Retinal pigment epithelial cell (primary cell): Measurements from ENCODE around the gene SLC43A1.
A peak's percentile ranks its signal among the peaks of the same experiment; 100 is the strongest.

Experiments
- DNase-seq: peaks from one replicate; pipeline ENCODE4 v3.0.0-alpha.2; 2010; ENCODE audit warnings: low read depth
- H3K4me3 ChIP-seq: 2 replicates; pipeline ENCODE4 v1.5.1; 2011; ENCODE audit warnings: mild to moderate bottlenecking, low read length, control low read depth, moderate library complexity
- CTCF ChIP-seq: conservative IDR thresholded peaks from 2 replicates; pipeline ENCODE4 v1.5.1; 2011; ENCODE audit warnings: low read depth, low read length, control low read depth, inconsistent platforms

The SLC43A1 gene

DNA sequence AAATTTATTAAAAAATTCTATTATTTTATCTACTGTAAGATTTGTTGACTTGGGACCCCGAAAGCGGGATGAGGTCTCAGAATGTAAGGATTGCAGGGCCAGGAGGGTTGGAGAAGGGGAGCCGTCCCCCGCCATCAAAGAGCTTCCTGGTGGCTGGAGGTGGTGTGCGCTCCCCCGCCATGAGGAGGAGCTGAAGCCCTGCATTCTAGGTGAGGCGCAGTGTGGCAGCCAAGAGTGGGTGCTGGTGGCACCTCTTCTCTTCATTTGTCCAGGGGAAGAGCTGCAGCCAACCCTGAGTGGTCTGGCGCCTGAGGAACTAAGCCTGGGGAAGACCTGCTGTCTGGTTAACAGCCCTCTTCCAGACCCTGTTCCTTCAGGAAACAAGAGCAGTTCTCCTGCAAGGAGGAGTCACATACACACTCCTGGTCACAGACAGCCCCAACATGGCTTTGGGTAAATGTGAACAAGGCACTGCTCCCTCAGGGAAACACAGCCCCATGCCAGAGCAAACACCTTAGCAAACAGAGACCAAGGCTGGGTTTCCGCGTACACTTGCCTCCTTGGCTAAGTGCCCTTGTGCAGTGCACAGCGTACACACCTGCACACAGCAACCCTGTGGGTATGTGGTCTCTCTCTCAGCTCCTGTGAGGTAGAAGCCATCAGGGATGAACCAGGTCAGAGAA, 37.9 kb downstream of the SLC43A1 start:
- no peak overlapping the region for H3K4me3 ChIP-seq
- no peak for DNase-seq
- no peak for TF ChIP-seq CTCF

- peak overlapping the region; percentile 12 for H3K4me3 ChIP-seq
- DNase-seq = no peak
Observed at GRCh38 chr11:57476757-57477506, 38.6 kb downstream of the SLC43A1 start.

DNA sequence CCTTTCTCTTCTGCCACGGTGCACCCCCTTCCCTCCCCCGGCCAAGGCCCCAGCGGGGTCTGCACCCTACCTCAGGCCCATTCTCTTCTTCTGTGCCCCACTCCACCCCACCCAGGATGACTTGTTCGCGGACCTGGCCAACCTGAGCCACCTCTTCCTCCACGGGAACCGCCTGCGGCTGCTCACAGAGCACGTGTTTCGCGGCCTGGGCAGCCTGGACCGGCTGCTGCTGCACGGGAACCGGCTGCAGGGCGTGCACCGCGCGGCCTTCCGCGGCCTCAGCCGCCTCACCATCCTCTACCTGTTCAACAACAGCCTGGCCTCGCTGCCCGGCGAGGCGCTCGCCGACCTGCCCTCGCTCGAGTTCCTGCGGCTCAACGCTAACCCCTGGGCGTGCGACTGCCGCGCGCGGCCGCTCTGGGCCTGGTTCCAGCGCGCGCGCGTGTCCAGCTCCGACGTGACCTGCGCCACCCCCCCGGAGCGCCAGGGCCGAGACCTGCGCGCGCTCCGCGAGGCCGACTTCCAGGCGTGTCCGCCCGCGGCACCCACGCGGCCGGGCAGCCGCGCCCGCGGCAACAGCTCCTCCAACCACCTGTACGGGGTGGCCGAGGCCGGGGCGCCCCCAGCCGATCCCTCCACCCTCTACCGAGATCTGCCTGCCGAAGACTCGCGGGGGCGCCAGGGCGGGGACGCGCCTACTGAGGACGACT, 39.3 kb downstream of the SLC43A1 start:
- TF ChIP-seq CTCF = no peak
- DNase-seq = no peak
- H3K4me3 ChIP-seq = peak overlapping the region; percentile 12

More at GRCh38 chr11:57476757-57477506, 38.6 kb downstream of the SLC43A1 start:
- peak; percentile 60 for TF ChIP-seq CTCF

GRCh38 chr11:57475671-57476046, 39.8 kb downstream of the SLC43A1 start:
- TF ChIP-seq CTCF = no peak
- no peak for DNase-seq
- H3K4me3 ChIP-seq = no peak overlapping the region

DNA sequence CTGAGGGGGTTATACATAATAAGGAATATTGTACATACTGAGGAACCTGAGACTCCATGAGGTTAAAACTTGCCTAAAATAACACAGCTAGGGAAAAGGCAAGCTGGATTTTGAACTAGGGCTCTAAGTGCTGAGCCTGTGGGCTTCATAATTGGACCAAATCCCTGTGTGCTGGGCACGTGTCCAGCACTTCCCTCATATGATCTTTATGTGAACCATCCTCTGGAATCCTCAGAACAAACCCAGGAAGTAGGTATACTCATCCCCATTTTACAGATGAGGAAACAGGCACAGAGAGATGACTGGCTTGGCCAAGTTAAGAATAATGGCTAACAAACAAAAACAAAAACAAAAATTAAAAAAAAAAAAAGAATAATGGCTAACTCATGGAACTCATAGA, 40.3 kb downstream of the SLC43A1 start:
- DNase-seq = no peak
- no peak overlapping the region for H3K4me3 ChIP-seq
- TF ChIP-seq CTCF = no peak

DNA sequence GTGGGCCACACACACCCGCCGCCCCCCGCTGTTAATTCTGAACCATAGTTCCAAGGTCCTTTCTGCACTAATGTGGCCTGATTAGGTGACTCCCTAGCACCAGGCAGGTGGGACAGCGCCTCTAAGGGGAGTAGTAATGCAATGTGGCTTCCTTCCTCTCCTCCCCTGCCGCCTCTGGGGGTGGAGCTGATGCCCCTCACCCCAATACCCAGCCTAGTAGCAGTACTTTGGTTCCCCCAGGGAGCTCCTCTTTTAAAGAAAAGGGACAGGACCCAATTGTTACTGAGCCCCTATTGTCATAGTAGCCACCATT, 40.7 kb downstream of the SLC43A1 start:
- no peak for TF ChIP-seq CTCF
- DNase-seq = no peak
- H3K4me3 ChIP-seq = no peak overlapping the region
